Breast epithelium (tissue), 4 donors: ENCODE results near the gene CDYL. TPM values are rescaled to one million over a fixed set of nuclear protein-coding genes. Genes with fewer than 3 reads are reported as not detected.

Experiments used
- DNase-seq, 2 donors: peaks; one replicate each; pipeline ENCODE4 v3.0.0-alpha.2; 2019; ENCODE audit warnings: low spot score in 2 of 2
- H3K27ac ChIP-seq, 2 donors: fragments of 200-600 bp; sonication (generic) in 1 of 2; one replicate each; pipeline ENCODE4 v1.5.1; 2016 to 2019; ENCODE audit warnings: mild to moderate bottlenecking in 1 of 2
- H3K27me3 ChIP-seq, 2 donors: fragments of 200-600 bp; sonication (generic) in 1 of 2; one replicate each; pipeline versions ENCODE4 v1.5.1 to v1.6.0; 2017 to 2019; ENCODE audit warnings: control low read depth in 1 of 2, mild to moderate bottlenecking in 1 of 2
- H3K36me3 ChIP-seq: fragments of 200-600 bp; one replicate; pipeline ENCODE4 v1.5.1; 2019
- H3K4me1 ChIP-seq, 2 donors: fragments of 200-600 bp; sonication (generic); one replicate each; pipeline ENCODE4 v1.5.1; 2016 to 2019; ENCODE audit warnings: control low read depth in 1 of 2
- H3K4me3 ChIP-seq, 3 donors: fragments of 200-600 bp; sonication (generic); 1 replicate in 2 of 3; 2 replicates in 1 of 3; pipeline ENCODE4 v1.5.1; 2016 to 2019; ENCODE audit warnings: mild to moderate bottlenecking in 3 of 3, moderate library complexity in 2 of 3
- H3K9me3 ChIP-seq, 2 donors: fragments of 200-600 bp; sonication (generic) in 1 of 2; one replicate each; pipeline ENCODE4 v1.5.1; 2016 to 2019; ENCODE audit warnings: control low read depth in 1 of 2
- CTCF ChIP-seq, 3 donors: fragments of 450-650 bp; IDR thresholded peaks; one replicate each; pipeline ENCODE4 v1.5.1; 2016 to 2017; ENCODE audit warnings: antibody characterized with exemption in 3 of 3, mild to moderate bottlenecking in 3 of 3, moderate library complexity in 3 of 3
- POLR2A ChIP-seq: fragments of 450-650 bp; IDR thresholded peaks from one replicate; pipeline ENCODE4 v1.6.1; 2016; ENCODE audit warnings: antibody characterized with exemption, mild to moderate bottlenecking, moderate library complexity
- POLR2AphosphoS5 ChIP-seq, 3 donors: sonication (generic); formaldehyde crosslinking; IDR thresholded peaks; one replicate each; pipeline ENCODE4 v1.6.1; 2017; ENCODE audit warnings: antibody characterized with exemption in 3 of 3
- intact Hi-C: fragments of 100-400 bp; cut with DNase I; formaldehyde crosslinking; loops from one replicate; pipeline ENCODE4 v1.15.1; 2023; ENCODE audit warnings: low total_unique reads
- total RNA-seq, 3 donors: library from RNA; depleted of rRNA; stranded (reverse); fragments of >200 nt; gene quantifications; one replicate each; pipeline ENCODE4 v1.1.0, GENCODE V29; 2016

Gene CDYL
- total RNA-seq, 3 donors from 2014 or later, result 32.9 to 58.0 (median 40.0) TPM

- no peak overlapping the region for H3K4me3 ChIP-seq
- no peak overlapping the region for H3K27ac ChIP-seq
- H3K27me3 ChIP-seq, result no peaks in the 10 kb centered on the region
- peaks cover 4 to 19% of the 10 kb centered on the region in 2 donors for H3K9me3 ChIP-seq
- no peak for DNase-seq
- intact Hi-C loops, result no loop called here
- H3K4me1 ChIP-seq, result no peaks in the 10 kb centered on the region
- no peaks in the 10 kb centered on the region for H3K36me3 ChIP-seq
- no peak for TF ChIP-seq POLR2A
- no peak for TF ChIP-seq CTCF (IDR thresholded peaks at IDR 0.05)
- no peak for TF ChIP-seq POLR2AphosphoS5 (IDR thresholded peaks at IDR 0.05)
Observed at GRCh38 chr6:4759997-4760396, 16.2 kb upstream of the CDYL start.

DNA sequence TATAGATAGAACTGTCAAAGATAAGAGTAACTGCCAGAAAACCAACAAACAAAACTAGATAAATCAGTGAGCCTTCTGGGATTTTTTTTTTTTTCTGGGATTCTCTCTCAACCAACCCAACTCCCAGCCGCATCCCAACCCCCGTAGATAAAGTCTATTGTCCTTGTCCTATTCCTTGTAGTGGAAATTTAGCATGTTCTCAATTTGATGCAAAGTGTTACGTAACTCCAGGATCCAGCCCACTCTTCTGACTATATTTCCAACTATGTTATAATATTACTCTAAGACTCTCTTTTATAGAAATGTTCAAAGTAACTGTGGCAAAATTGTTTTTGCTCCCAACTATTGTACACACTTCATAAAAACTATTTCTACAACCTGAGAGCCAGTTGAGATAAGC is 15.4 kb upstream of the CDYL start:
- Histone ChIP-seq H3K9me3 (peaks cover 4 to 19% of the 10 kb centered on the region in 2 donors), H3K27me3 (no peaks in the 10 kb centered on the region), H3K27ac (no peak overlapping the region), H3K4me1 (no peaks in the 10 kb centered on the region), H3K4me3 (no peak overlapping the region), H3K36me3 (no peaks in the 10 kb centered on the region)
- intact Hi-C loops, result no loop called here
- no peak for TF ChIP-seq CTCF (IDR thresholded peaks at IDR 0.05)
- no peak for TF ChIP-seq POLR2AphosphoS5 (IDR thresholded peaks at IDR 0.05)
- TF ChIP-seq POLR2A, result no peak
- DNase-seq, result no peak

DNA sequence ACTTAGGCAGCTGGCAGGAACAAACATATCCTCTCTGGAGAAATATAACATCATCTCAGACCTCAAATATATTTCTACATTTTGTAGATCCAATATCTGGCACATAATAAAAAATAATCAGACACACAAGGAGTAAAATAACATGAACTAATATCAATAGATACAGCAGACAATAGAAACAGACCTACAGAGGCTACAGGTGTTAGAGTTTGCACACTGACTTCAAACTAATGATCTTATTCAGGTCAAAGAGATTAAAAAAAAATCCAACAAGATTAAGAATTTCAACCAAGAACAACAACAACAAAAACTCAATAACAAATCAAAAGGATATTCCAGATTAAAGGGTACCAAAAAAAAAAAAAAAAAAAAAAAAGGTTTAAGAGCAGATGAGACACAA is 13.9 kb upstream of the CDYL start:
- Histone ChIP-seq H3K4me3 (no peak overlapping the region), H3K27me3 (no peaks in the 10 kb centered on the region), H3K27ac (no peak overlapping the region), H3K36me3 (no peaks in the 10 kb centered on the region), H3K4me1 (no peaks in the 10 kb centered on the region), H3K9me3 (peaks cover 4 to 19% of the 10 kb centered on the region in 2 donors)
- no peak for DNase-seq
- intact Hi-C loops, result no loop called here
- TF ChIP-seq CTCF (IDR thresholded peaks at IDR 0.05) (no peak), POLR2AphosphoS5 (IDR thresholded peaks at IDR 0.05) (no peak), POLR2A (no peak)

GRCh38 chr6:4763921-4764320 is 12.3 kb upstream of the CDYL start:
- H3K4me1 ChIP-seq, result no peaks in the 10 kb centered on the region
- no peaks in the 10 kb centered on the region for H3K27me3 ChIP-seq

DNA sequence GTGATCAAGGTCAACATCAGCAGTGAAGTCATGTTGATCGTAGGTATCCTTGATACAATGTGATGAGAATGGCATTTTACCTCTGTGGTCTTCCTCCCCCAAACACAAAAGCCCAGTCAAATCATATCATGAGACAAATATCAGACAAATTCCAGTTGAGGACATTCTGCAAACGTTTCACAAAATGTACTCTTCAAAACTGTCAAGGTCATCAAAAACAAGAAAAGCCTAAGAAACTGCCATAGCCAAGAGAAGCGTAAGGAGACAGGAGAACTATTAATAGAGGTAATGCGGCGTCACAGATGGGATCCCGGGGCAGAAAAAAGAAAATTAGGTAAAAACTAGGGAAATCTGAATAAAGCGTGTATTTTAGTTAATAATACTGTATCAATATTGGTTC is 7.4 kb upstream of the CDYL start:
- H3K27me3 ChIP-seq, result no peaks in the 10 kb centered on the region
- no peaks in the 10 kb centered on the region for H3K36me3 ChIP-seq
- no peak for TF ChIP-seq CTCF (IDR thresholded peaks at IDR 0.05)
- no peak for TF ChIP-seq POLR2A
- no peak for TF ChIP-seq POLR2AphosphoS5 (IDR thresholded peaks at IDR 0.05)
- DNase-seq, result no peak
- peaks cover 0 to 1% of the 10 kb centered on the region in 2 donors for H3K9me3 ChIP-seq
- H3K27ac ChIP-seq, result no peak overlapping the region
- H3K4me1 ChIP-seq, result no peaks in the 10 kb centered on the region
- no peak overlapping the region for H3K4me3 ChIP-seq
- intact Hi-C loops, result no loop called here

More at GRCh38 chr6:4763921-4764320, 12.3 kb upstream of the CDYL start:
- no peak for DNase-seq
- TF ChIP-seq CTCF (IDR thresholded peaks at IDR 0.05), result no peak
- no peak for TF ChIP-seq POLR2A
- TF ChIP-seq POLR2AphosphoS5 (IDR thresholded peaks at IDR 0.05), result no peak
- H3K9me3 ChIP-seq, result peaks cover 4 to 19% of the 10 kb centered on the region in 2 donors
- H3K4me3 ChIP-seq, result no peak overlapping the region
- H3K27ac ChIP-seq, result no peak overlapping the region
- intact Hi-C loops, result no loop called here
- H3K36me3 ChIP-seq, result no peaks in the 10 kb centered on the region
